Measurements from ENCODE around the gene CKS1B.

Gene CKS1B

DNA sequence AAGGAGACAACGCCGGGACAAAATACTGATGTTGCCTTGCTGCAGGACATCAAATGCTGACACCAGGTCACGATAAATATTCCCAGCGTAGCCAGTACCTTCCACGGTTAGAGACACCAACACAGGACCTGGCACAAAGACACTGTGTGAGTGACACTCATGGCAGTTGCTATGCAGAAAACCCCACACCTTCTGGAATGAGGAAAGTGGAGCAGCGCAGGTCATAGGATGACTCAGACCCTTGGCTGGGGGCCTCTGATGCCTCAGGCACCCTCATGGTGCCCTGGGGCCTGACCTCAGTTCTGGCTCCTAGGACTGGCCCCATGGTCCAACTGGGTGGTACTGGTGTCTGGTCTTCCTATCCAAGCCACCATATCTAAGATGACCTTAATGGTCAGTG, 52.1 kb downstream of the CKS1B start:
- no peak for DNase-seq
- Histone ChIP-seq H3K9me3 (replicated peaks; ENCODE audit: insufficient read depth, low read length) (no peaks in the 10 kb centered on the region), H3K9me2 (replicated peaks; ENCODE audit: insufficient read depth, low read length) (no peaks in the 10 kb centered on the region), H3K27me3 (replicated peaks; ENCODE audit: insufficient read depth, low read length) (0 out of 2 replicates have a peak, but pooled peaks cover 2% of the 10 kb centered on the region), H3K4me1 (ENCODE audit: low read length) (no peaks in the 10 kb centered on the region), H2AFZ (ENCODE audit: low read length) (no peak overlapping the region), H3K4me3 (ENCODE audit: low read length) (no peak overlapping the region), H3K79me2 (ENCODE audit: low read length) (no peaks in the 10 kb centered on the region), H3F3A (ENCODE audit: insufficient read depth, low read length) (no peaks in the 10 kb centered on the region), H3K27ac (ENCODE audit: low read length) (no peak overlapping the region), H4K20me1 (ENCODE audit: insufficient read depth, low read length) (no peaks in the 10 kb centered on the region), H3K4me2 (ENCODE audit: low read depth, low read length) (no peak overlapping the region), H3K9ac (ENCODE audit: low read length) (no peak overlapping the region), H3K36me3 (replicated peaks; ENCODE audit: insufficient read depth, low read length) (no peaks in the 10 kb centered on the region)
- TF ChIP-seq EZH2 (optimal IDR thresholded peaks at IDR 0.05; ENCODE audit: low read depth, low read length) = no peak
